Endodermal cell (in vitro differentiated cells): ENCODE measurements around the gene KIAA1671. TPM values are rescaled to one million over a fixed set of nuclear protein-coding genes. Genes with fewer than 3 reads are reported as not detected.

ENCODE experiments used
- DNase-seq: peaks from one replicate; pipeline ENCODE4 v3.0.0-alpha.2; 2017
- H3K27ac ChIP-seq: 2 replicates; pipeline ENCODE4 v1.5.1; 2013; ENCODE audit warnings: mild to moderate bottlenecking, low read depth, low read length, moderate library complexity
- H3K27me3 ChIP-seq: 2 replicates; pipeline ENCODE4 v1.6.1; 2013; ENCODE audit warnings: mild to moderate bottlenecking, low read length, moderate library complexity; ENCODE audit not compliant: insufficient read depth, control insufficient read depth, poor library complexity, severe bottlenecking
- H3K36me3 ChIP-seq: 2 replicates; pipeline ENCODE4 v1.7.0; 2013; ENCODE audit warnings: mild to moderate bottlenecking, low read length, moderate library complexity; ENCODE audit not compliant: control insufficient read depth, insufficient read depth
- H3K4me1 ChIP-seq: one replicate; pipeline ENCODE4 v1.7.0; 2013; ENCODE audit warnings: low read length; ENCODE audit not compliant: control insufficient read depth, insufficient read depth
- H3K4me3 ChIP-seq: 2 replicates; pipeline ENCODE4 v1.5.1; 2013; ENCODE audit warnings: mild to moderate bottlenecking, low read length, moderate library complexity
- H3K9ac ChIP-seq: 2 replicates; pipeline ENCODE4 v1.6.1; 2013; ENCODE audit warnings: mild to moderate bottlenecking, low read length, moderate library complexity; ENCODE audit not compliant: poor library complexity, severe bottlenecking; ENCODE audit errors: extremely low read depth
- H3K9me3 ChIP-seq: 2 replicates; pipeline ENCODE4 v1.6.1; 2013; ENCODE audit warnings: mild to moderate bottlenecking, low read length, moderate library complexity; ENCODE audit not compliant: control insufficient read depth
- H3K27ac Mint-ChIP-seq: 2 replicates; pipeline ENCODE4 v1.8.0; 2020; ENCODE audit warnings: mixed read lengths
- H3K27me3 Mint-ChIP-seq: 2 replicates; pipeline ENCODE4 v1.8.0; 2021; ENCODE audit warnings: mild to moderate bottlenecking, mixed read lengths; ENCODE audit not compliant: insufficient read depth
- H3K36me3 Mint-ChIP-seq: 2 replicates; pipeline ENCODE4 v1.8.0; 2020; ENCODE audit warnings: low read depth, mixed read lengths
- H3K4me1 Mint-ChIP-seq: 2 replicates; pipeline ENCODE4 v1.8.0; 2020; ENCODE audit warnings: mixed read lengths
- H3K4me3 Mint-ChIP-seq: 2 replicates; pipeline ENCODE4 v1.8.0; 2020; ENCODE audit warnings: mild to moderate bottlenecking, moderate library complexity, mixed read lengths
- H3K9me3 Mint-ChIP-seq: 2 replicates; pipeline ENCODE4 v1.8.0; 2020; ENCODE audit warnings: mild to moderate bottlenecking, mixed read lengths
- WGBS, 2 experiments: methylation state at CpG; one replicate each; pipeline versions ENCODE4 v1.1.5 to v1.1.7; 2013; ENCODE audit warnings: missing lambda C conversion rate in 2 of 2, mixed read lengths in 1 of 2; ENCODE audit not compliant: insufficient coverage in 1 of 2, insufficient read length in 1 of 2; 5-methylcytosine and 5-hydroxymethylcytosine counted together
- total RNA-seq, 2 donors: library from RNA; stranded (reverse); fragmentation: NEBNext Ultra II Directional in 1 of 2; extraction: Animal tissue kit (Norgen Biotek cat#: 25700) in 1 of 2; gene quantifications; 2 replicates in 1 of 2; 3 replicates in 1 of 2; pipeline ENCODE4 v1.2.1, GENCODE V29; 2021
- TF ChIP-seq, protein P1 (sequence below): fragments of 200-600 bp; sonication (generic); conservative IDR thresholded peaks from 2 replicates; pipeline ENCODE4 v1.5.0; 2021; ENCODE audit warnings: antibody characterized with exemption, mild to moderate bottlenecking

Gene KIAA1671
- total RNA-seq, 2 donors from 2014 or later = 38.8 to 43.7 TPM

DNA sequence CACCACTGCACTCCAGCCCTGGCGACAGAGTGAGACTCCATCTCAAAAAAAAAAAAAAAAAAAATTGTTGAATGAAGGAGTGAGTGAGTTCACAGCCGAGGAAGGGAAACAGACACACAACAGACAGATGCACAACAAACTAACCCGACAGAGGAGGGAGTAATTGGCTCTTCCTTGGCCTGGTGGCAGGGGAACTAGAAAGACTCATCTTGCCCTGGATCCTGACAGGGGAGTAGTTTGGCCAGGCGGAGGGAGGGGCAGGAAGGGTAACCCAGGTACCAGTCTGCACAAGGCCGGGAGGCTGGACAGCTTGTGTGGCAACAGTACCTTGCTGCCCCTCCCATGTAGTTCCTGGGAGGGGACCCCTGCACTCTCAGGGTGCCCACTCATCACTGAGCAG is 106.9 kb downstream of the KIAA1671 start:
- no peak overlapping the region for H3K4me3 ChIP-seq
- H3K27me3 Mint-ChIP-seq = no peaks in the 10 kb centered on the region
- H3K36me3 Mint-ChIP-seq = peaks cover 12% of the 10 kb centered on the region
- TF ChIP-seq, protein P1, sequence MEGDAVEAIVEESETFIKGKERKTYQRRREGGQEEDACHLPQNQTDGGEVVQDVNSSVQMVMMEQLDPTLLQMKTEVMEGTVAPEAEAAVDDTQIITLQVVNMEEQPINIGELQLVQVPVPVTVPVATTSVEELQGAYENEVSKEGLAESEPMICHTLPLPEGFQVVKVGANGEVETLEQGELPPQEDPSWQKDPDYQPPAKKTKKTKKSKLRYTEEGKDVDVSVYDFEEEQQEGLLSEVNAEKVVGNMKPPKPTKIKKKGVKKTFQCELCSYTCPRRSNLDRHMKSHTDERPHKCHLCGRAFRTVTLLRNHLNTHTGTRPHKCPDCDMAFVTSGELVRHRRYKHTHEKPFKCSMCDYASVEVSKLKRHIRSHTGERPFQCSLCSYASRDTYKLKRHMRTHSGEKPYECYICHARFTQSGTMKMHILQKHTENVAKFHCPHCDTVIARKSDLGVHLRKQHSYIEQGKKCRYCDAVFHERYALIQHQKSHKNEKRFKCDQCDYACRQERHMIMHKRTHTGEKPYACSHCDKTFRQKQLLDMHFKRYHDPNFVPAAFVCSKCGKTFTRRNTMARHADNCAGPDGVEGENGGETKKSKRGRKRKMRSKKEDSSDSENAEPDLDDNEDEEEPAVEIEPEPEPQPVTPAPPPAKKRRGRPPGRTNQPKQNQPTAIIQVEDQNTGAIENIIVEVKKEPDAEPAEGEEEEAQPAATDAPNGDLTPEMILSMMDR = no peak
- no peaks in the 10 kb centered on the region for H3K27me3 ChIP-seq
- H3K9ac ChIP-seq = no peak overlapping the region
- no peaks in the 10 kb centered on the region for H3K9me3 ChIP-seq
- peaks cover 8% of the 10 kb centered on the region for H3K36me3 ChIP-seq
- H3K9me3 Mint-ChIP-seq = no peaks in the 10 kb centered on the region
- WGBS, 2 experiments = 90 to 100% methylated on average over 1 to 5 of the region's 5 CpGs
- no peak overlapping the region for H3K27ac ChIP-seq
- H3K4me1 ChIP-seq = no peaks in the 10 kb centered on the region
- peak overlapping the region; percentile 70 for H3K27ac Mint-ChIP-seq
- no peaks in the 10 kb centered on the region for H3K4me1 Mint-ChIP-seq
- no peak for DNase-seq
- H3K4me3 Mint-ChIP-seq = no peak overlapping the region

DNA sequence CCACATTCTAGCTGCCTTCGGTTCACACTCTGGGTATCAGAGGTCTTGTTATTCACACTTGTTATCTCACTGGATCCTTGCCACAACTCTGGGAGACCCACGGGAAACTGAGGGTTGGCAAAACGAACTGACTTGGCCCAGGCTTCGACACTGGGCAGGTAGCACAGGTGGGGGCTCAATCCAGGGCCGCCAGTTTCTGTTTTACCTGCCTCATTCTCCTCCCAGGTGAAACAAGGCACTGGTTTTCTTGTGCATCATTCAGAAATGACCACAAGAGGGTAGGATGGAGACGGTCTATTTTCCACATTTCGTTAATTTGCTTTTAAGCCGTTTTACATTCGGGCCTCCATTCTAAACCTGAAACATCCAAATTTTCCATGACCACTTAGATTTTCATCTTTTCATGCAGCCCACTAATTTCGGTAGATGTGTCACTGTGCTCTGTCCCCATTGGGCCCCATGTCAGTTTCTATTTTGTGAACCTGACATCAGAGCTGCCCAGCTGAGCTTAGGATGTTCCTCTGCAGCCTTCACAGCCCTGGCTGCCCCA is 108.1 kb downstream of the KIAA1671 start:
- Mint-ChIP-seq H3K27me3 (no peaks in the 10 kb centered on the region), H3K4me1 (no peaks in the 10 kb centered on the region), H3K36me3 (peaks cover 19% of the 10 kb centered on the region), H3K9me3 (no peaks in the 10 kb centered on the region), H3K4me3 (no peak overlapping the region), H3K27ac (peak overlapping the region; percentile 52)
- Histone ChIP-seq H3K36me3 (peaks cover 8% of the 10 kb centered on the region), H3K27ac (no peak overlapping the region), H3K4me3 (no peak overlapping the region), H3K27me3 (no peaks in the 10 kb centered on the region), H3K9me3 (no peaks in the 10 kb centered on the region), H3K9ac (no peak overlapping the region), H3K4me1 (no peaks in the 10 kb centered on the region)
- 89 to 100% methylated on average over 5 to 10 of the region's 10 CpGs for WGBS, 2 experiments
- no peak for DNase-seq
- TF ChIP-seq, protein P1 = peak; percentile 64

DNA sequence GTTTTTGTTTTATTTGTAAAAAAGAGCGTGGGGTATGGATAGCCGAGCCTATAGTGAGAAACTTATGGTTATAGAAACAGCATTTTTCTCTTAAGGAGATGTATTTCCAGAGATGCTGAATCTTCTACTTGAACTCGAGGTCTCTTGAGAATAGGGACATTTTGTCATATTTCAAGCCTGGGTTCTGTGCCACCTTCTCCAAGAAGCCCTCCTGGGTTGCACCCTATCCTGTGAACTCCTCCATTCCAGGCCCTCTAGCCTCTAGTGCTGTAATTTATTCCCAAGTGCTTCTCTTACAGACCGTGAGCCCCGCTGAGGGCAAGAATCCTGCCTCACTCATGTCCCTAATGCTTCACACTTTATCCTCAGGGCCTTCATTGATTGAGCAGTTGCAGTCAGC is 108.6 kb downstream of the KIAA1671 start:
- no peaks in the 10 kb centered on the region for H3K27me3 Mint-ChIP-seq
- no peaks in the 10 kb centered on the region for H3K4me1 ChIP-seq
- no peak overlapping the region for H3K27ac Mint-ChIP-seq
- H3K9me3 Mint-ChIP-seq = no peaks in the 10 kb centered on the region
- H3K9me3 ChIP-seq = no peaks in the 10 kb centered on the region
- no peak for DNase-seq
- H3K36me3 ChIP-seq = peaks cover 8% of the 10 kb centered on the region
- no peak overlapping the region for H3K4me3 Mint-ChIP-seq
- H3K27ac ChIP-seq = peak overlapping the region; percentile 4
- TF ChIP-seq, protein P1 = no peak
- 96 to 97% methylated on average over 5 of the region's 5 CpGs for WGBS, 2 experiments
- peaks cover 19% of the 10 kb centered on the region for H3K36me3 Mint-ChIP-seq
- H3K27me3 ChIP-seq = no peaks in the 10 kb centered on the region
- H3K9ac ChIP-seq = no peak overlapping the region
- no peak overlapping the region for H3K4me3 ChIP-seq
- no peaks in the 10 kb centered on the region for H3K4me1 Mint-ChIP-seq
